GM12891 (cell line): Measurements from ENCODE around the gene ARHGAP15.

Experiments used
- DNase-seq: peaks from one replicate; pipeline ENCODE4 v3.0.0; 2011; ENCODE audit warnings: low spot score; ENCODE audit not compliant: insufficient read length
- FAIRE-seq: peaks from 2 replicates; lab custom pipeline; 2011; peaks lifted over from hg19 to GRCh38; lab: Jason Lieb, UNC
- PAX5 ChIP-seq: IDR thresholded peaks from 2 replicates; pipeline ENCODE4 v1.6.1; 2011; ENCODE audit warnings: low read length, moderate library complexity, mild to moderate bottlenecking; ENCODE audit not compliant: insufficient read depth, severe bottlenecking
- POLR2A ChIP-seq: IDR thresholded peaks from 2 replicates; pipeline ENCODE4 v1.6.1; 2011; ENCODE audit warnings: low read depth, low read length, control low read depth
- POLR2AphosphoS5 ChIP-seq: IDR thresholded peaks from 2 replicates; pipeline ENCODE4 v1.6.1; 2011; ENCODE audit warnings: low read depth, low read length, control low read depth
- POU2F2 ChIP-seq: IDR thresholded peaks from 2 replicates; pipeline ENCODE4 v1.6.1; 2011; ENCODE audit warnings: low read depth, mild to moderate bottlenecking, control low read depth, low read length, moderate library complexity
- SPI1 ChIP-seq: IDR thresholded peaks from 2 replicates; pipeline ENCODE4 v1.6.1; 2011; ENCODE audit warnings: low read depth, low read length, control low read depth
- TAF1 ChIP-seq: IDR thresholded peaks from 2 replicates; pipeline ENCODE4 v1.6.1; 2011; ENCODE audit warnings: low read depth, low read length, control low read depth

ARHGAP15 gene

DNA sequence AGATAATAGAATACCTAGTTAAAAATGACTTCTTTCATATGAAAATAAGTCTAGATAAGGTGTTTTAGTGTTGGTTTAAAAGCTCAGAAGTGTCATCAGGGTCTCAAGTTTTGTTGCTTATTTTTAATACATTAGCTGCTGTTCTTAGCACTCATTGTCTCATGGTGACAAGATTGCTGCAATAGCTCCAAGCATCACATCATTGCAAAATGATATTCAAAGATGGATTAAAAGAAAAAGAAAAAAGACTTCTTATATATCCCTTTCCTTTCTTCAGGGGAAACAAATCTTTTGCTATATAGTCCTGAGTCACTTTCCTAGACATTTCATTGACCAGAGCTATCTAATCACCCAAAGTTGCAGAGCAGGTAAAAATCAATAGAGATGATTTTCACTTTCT is 386.1 kb downstream of the ARHGAP15 start:
- DNase-seq: no peak
- FAIRE-seq: no peak
- TF ChIP-seq POLR2AphosphoS5 (no peak), PAX5 (no peak), POLR2A (no peak), POU2F2 (no peak), SPI1 (no peak), TAF1 (no peak)

DNA sequence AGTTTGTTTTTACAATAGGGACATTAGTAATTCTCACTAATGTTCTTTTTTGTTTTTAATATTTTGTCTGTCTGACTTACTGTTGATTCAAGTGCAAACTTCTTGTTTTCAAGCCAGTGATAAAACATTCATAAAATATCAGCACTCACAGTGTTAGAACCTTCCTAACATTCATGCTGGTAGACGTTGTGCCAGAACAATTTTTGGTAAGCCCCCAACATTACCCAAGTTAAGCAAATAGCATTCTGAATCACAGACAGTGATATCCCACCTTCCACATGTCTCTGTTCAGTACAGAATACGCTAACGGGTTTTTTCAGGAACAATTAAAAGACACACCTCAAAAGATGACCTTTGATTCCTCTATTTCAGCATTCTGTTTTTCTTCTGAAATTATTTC is 390.3 kb downstream of the ARHGAP15 start:
- TF ChIP-seq SPI1 (no peak), POU2F2 (no peak), PAX5 (no peak), POLR2AphosphoS5 (no peak), TAF1 (no peak), POLR2A (no peak)
- no peak for DNase-seq
- FAIRE-seq: no peak

DNA sequence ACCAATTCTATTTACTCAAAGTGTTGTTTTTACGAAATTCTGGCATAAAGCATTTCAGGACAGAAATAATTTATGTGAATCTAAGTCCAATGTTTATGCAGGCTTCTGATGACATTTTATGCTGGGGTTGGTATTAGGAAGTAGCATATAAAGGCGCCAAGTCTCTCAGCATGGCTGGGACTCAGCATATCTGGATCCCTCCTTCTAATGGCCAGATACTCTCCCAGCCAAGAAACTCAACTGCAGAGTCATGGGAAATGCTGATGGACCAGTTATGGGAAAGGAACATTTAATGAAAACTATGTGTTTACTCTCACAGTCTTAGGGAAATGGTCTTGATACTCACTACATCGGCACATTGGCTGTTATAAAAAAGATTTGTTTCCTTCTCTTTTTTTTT is 392.2 kb downstream of the ARHGAP15 start:
- TF ChIP-seq POLR2A (no peak), POLR2AphosphoS5 (no peak), PAX5 (no peak), SPI1 (no peak), TAF1 (no peak), POU2F2 (no peak)
- FAIRE-seq (no peak), DNase-seq (no peak)

DNA sequence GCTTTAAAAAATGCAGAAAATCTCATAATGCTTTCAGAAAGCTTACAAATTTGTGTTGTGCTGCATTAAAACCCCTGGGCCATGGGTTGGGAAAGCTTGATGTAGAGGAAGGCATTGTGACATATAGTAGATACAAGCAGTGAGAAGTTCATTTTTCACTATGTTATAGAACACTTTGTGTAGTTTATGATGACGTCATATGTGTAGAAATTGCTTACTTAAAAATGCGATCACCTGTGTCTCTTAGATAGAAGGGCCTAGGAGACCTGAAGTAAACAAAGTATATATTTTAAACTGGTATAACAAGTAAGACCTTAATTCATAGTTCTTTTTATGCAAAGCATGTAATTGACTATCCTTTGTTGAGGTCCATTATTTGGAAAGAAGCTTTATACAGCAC is 393.5 kb downstream of the ARHGAP15 start:
- no peak for TF ChIP-seq PAX5
- no peak for TF ChIP-seq SPI1
- no peak for TF ChIP-seq POLR2AphosphoS5
- no peak for TF ChIP-seq POLR2A
- TF ChIP-seq POU2F2: no peak
- TF ChIP-seq TAF1: no peak
- FAIRE-seq (no peak), DNase-seq (no peak)

DNA sequence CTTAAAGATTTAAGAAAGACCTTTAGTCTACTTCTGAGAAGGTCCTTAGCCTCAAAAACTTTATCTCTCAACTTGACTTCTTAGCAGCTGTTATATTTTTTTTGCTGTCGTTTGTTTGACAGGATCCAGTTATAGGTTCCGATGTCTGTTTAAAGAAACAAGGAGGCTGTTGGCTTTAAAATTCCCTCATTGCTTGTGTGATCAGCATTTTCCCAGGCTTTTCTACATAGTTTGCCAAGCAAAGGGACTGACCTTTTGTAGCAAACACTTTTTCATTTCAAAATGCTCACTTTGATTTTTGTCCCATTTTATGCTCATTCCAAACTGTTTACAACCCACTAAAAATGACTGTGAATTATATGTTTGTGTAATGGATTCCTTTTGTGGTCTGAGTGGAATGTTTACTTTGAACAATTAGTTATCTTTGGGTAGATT is 394.9 kb downstream of the ARHGAP15 start:
- peak; percentile 16 for FAIRE-seq

DNA sequence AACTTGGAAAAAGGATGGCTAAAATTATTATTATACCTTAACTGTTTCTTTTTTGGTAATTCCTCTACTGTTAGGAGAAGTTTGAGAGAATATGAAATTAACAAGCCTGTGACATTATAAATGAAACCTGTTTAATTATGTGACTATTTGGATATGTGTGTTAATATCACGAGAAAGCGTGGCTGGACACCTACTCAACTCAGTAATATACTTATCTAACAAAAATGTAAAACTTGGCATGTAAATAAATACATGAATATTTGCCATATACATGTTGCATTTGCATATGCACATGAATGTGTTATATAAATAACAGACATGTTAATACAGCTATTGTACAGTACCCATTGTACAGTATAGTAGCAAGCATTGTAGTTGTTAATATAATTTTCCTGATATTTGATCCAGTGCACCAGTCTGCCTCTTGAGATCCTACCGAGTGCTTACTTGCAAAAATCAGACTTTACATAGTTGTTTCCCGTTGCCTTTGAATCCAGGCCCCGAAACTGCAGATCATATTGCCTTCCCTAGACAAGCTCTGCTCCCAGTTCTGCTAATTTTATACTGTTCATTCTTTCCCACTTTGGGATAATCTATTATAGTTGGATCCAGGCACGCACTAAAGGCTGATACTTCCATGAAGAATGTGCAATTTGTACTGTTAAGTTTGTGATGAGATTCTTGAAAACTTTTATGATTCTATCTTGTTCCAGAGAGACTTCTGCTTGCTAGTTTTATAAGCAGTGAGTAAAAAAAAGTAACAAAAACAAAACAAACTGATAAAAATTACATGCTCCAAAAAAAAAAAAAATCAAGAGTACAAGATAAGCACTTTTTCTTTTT is 395.6 kb downstream of the ARHGAP15 start:
- FAIRE-seq (no peak), DNase-seq (no peak)
- TF ChIP-seq TAF1: no peak
- no peak for TF ChIP-seq POU2F2
- TF ChIP-seq POLR2A: no peak
- no peak for TF ChIP-seq POLR2AphosphoS5
- no peak for TF ChIP-seq SPI1
- no peak for TF ChIP-seq PAX5

More for the DNA sequence above, 394.9 kb downstream of the ARHGAP15 start:
- TF ChIP-seq POLR2AphosphoS5 (no peak), TAF1 (no peak), POLR2A (no peak), PAX5 (no peak), POU2F2 (no peak), SPI1 (no peak)
- no peak for DNase-seq

DNA sequence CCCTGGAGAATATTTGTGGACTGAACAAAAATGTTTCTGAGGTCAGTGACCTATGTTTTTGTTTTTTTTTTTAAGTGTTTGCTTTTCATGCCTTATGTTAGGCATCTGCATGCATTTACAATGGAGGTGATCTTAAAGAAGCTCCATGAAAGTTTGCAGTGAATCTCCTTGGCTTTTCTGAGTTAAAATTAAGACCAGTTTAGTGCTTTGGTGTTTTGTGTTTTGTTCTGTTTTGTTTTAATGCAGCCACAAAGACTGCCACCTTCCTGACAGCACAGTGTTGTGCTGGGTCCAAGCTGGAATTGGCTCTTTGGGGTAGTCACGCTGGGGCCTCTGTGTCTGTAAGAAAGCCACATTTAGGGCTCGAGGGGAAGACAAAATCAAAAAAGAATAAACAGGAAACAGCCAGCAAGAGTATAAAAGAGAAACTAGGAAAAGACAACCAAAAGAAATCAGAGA is 396.2 kb downstream of the ARHGAP15 start:
- no peak for DNase-seq
- TF ChIP-seq POU2F2 (no peak), TAF1 (no peak), POLR2AphosphoS5 (no peak), SPI1 (no peak), PAX5 (no peak), POLR2A (no peak)
- no peak for FAIRE-seq

DNA sequence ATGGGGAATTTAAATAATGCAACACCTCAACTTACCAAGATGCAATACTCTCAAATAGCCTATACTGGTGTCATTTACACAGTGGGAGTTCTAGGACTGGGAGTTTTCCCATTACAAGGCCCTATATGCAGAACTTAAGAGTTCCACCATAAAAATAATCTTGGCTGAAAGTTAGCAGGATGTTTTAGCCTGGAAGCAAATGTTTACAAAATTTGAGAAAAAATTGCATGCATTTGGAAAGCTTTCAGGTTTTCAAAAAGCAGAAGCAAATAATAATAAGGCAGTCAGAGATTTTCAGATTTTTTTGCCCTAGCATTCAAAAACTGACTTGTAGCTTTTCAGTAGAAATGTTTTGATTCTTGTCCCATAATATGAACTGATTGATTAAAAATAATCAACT is 397.3 kb downstream of the ARHGAP15 start:
- TF ChIP-seq PAX5 (no peak), POU2F2 (no peak), TAF1 (no peak), POLR2A (no peak), SPI1 (no peak), POLR2AphosphoS5 (no peak)
- FAIRE-seq (no peak), DNase-seq (no peak)

DNA sequence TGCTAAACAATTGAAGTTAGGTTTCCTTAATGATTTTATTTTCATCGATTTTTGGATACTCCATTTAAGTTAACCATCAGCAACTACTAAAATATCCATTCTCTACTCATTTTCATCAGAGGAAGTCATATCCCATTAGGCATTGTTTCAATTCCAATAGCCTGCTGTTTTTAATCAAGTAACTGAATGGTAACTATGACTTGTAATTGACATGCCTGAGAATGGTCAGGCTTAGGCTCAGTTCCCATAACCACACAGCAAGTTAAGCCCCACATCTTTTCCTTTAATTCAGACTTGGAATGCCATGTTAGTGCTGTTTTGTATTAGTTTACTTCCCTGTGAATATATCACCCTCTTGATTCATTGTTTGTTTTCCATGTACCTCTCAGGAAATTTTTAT is 398.8 kb downstream of the ARHGAP15 start:
- FAIRE-seq (no peak), DNase-seq (no peak)
- TF ChIP-seq TAF1: no peak

DNA sequence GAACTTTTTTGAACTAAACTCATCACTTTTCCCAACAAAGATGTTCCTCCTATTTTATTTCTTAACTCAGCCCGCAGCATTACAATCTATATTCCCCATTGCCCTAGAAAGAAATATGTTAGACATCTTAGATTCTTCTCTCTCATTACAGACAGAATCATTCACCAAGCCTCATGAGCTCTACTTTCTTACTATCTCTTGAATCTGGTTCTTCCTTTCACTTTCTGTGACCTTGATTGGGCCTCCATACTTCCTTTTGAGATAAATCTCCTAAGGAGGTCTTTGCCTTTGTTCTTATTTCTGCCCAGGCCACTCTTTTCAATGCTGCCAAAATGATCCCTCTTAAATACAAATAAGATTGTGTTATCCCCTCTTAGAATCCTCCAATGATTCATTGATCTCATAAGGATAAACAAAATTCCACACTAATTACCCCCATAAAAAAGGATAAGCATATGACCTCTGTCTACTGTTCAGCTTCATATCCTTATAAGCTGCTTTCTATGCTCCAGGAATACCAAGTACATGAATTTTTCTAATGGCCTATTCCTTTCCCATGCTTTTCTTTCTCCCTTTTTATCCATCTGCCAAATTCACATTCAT is 400.0 kb downstream of the ARHGAP15 start:
- TF ChIP-seq PAX5 (no peak), SPI1 (no peak)
- FAIRE-seq (no peak), DNase-seq (no peak)

DNA sequence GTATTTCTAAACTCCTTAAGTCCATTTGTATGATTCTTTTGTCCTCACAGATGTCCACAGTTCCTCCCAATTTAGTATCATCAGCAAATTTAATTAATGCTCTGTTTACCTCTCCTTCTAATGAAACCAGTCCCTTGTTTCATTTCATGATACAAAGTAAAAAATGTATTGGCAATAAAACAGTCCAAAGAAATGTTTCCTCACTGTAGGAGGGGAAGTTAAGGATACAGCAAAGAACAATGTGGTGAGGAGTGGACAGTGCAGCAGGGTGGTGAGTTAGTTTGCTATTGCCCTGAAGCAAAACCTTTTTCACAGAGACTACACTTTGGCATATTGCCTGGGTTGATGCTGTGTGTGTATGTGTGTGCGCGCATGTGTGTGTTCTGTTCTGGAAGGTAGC is 401.5 kb downstream of the ARHGAP15 start:
- FAIRE-seq (no peak), DNase-seq (no peak)
- TF ChIP-seq SPI1 (no peak), POU2F2 (no peak), POLR2AphosphoS5 (no peak), TAF1 (no peak), POLR2A (no peak), PAX5 (no peak)
